Stomach (tissue), 9 donors: ENCODE data around the gene DUSP16. TPM values are rescaled to one million over a fixed set of nuclear protein-coding genes. Genes with fewer than 3 reads are reported as not detected.
"Not testable (repeated sequence)": the region's sequence is repeated elsewhere in the genome, so short reads cannot be mapped to it uniquely, and the experiment has no call there.

ENCODE experiments used
- DNase-seq, 2 donors: peaks; one replicate each; pipeline versions ENCODE4 v3.0.0 to v3.0.0-alpha.2; 2013 to 2019
- H3K27ac ChIP-seq, 5 donors: fragments of 200-600 bp in 4 of 5; sonication (generic) in 4 of 5; one replicate each; pipeline ENCODE4 v1.5.1; 2013 to 2019; ENCODE audit warnings: mild to moderate bottlenecking in 1 of 5, moderate library complexity in 1 of 5
- H3K27me3 ChIP-seq, 3 donors: fragments of 200-600 bp; sonication (generic); one replicate each; pipeline ENCODE4 v1.5.1; 2017 to 2019; ENCODE audit warnings: mixed run types in 1 of 3
- H3K36me3 ChIP-seq, 4 donors: fragments of 200-600 bp; sonication (generic); 1 replicate in 3 of 4; 2 replicates in 1 of 4; pipeline ENCODE4 v1.5.1; 2016 to 2019
- H3K4me1 ChIP-seq, 4 donors: fragments of 200-600 bp; sonication (generic); one replicate each; pipeline ENCODE4 v1.5.1; 2016 to 2019
- H3K4me3 ChIP-seq, 4 donors: fragments of 200-600 bp; sonication (generic) in 3 of 4; one replicate each; pipeline ENCODE4 v1.5.1; 2016 to 2019; ENCODE audit warnings: mild to moderate bottlenecking in 1 of 4
- H3K9me3 ChIP-seq, 4 donors: fragments of 200-600 bp; sonication (generic); one replicate each; pipeline ENCODE4 v1.5.1; 2016 to 2019
- CTCF ChIP-seq, 7 experiments: fragments of 450-650 bp in 4 of 7; fragments of 200-600 bp in 3 of 7; sonication (generic) in 3 of 7; IDR thresholded peaks; one replicate each; pipeline ENCODE4 v1.5.1; 2016 to 2019; ENCODE audit warnings: antibody characterized with exemption in 7 of 7, control low read depth in 2 of 7, mild to moderate bottlenecking in 1 of 7
- EP300 ChIP-seq: sonication (generic); formaldehyde crosslinking; IDR thresholded peaks from one replicate; pipeline ENCODE4 v1.6.1; 2017; ENCODE audit warnings: antibody characterized with exemption
- POLR2A ChIP-seq, 4 donors: fragments of 450-650 bp; IDR thresholded peaks; one replicate each; pipeline ENCODE4 v1.6.1; 2016; ENCODE audit warnings: antibody characterized with exemption in 4 of 4, control low read depth in 2 of 4, mild to moderate bottlenecking in 1 of 4, moderate library complexity in 1 of 4
- POLR2AphosphoS5 ChIP-seq, 3 donors: sonication (generic); formaldehyde crosslinking; IDR thresholded peaks; one replicate each; pipeline ENCODE4 v1.6.1; 2016; ENCODE audit warnings: antibody characterized with exemption in 3 of 3
- WGBS, 5 donors: extraction: QIAGEN DNeasy Blood & Tissue Kit in 3 of 5; methylation state at CpG; one replicate each; pipeline versions ENCODE4 v1.1.5 to v1.1.7; 2013 to 2018; 5-methylcytosine and 5-hydroxymethylcytosine counted together
- intact Hi-C: fragments of 100-400 bp; cut with DNase I; formaldehyde crosslinking; loops from one replicate; pipeline ENCODE4 v1.15.1; 2023; ENCODE audit warnings: low total_unique reads
- polyA plus RNA-seq, 3 donors: library from polyadenylated mRNA; stranded (reverse); fragments of 200-250 nt; gene quantifications; one replicate each; pipeline ENCODE4 v1.2.3, GENCODE V29; 2013
- total RNA-seq, 5 donors: library from RNA; depleted of rRNA; stranded (reverse); fragments of >200 nt; gene quantifications; one replicate each; pipeline versions ENCODE4 v1.1.0 to v1.2.3, GENCODE V29; 2014 to 2016
- donor health status: healthy with polysubstance abuse.
- donor health status: Bipolar disorder and iron deficiency.
- donor health status: healthy.

DUSP16 gene
- total and polyA plus RNA-seq, 8 donors, result 4.9 to 34.8 (median 22.6) TPM

GRCh38 chr12:12590961-12591360 is 28.3 kb upstream of the DUSP16 start:
- DNase-seq, result no peak
- no peaks in the 10 kb centered on the region for H3K4me1 ChIP-seq
- no peak for TF ChIP-seq EP300
- whole genome bisulfite sequencing, 5 donors, result 90 to 98% (median 95%) methylated on average over 6 of the region's 6 CpGs
- no peaks in the 10 kb centered on the region for H3K36me3 ChIP-seq
- no peak overlapping the region for H3K4me3 ChIP-seq
- no peak overlapping the region for H3K27ac ChIP-seq
- H3K27me3 ChIP-seq, result no peaks in the 10 kb centered on the region
- intact Hi-C loops, result no loop called here
- H3K9me3 ChIP-seq, result no peaks in the 10 kb centered on the region

GRCh38 chr12:12588436-12588835 is 25.8 kb upstream of the DUSP16 start:
- DNase-seq, H3K36me3 ChIP-seq, H3K4me1 ChIP-seq, H3K27ac ChIP-seq, H3K27me3 ChIP-seq, H3K4me3 ChIP-seq, intact Hi-C loops, H3K9me3 ChIP-seq: not testable (repeated sequence)
- 77 to 99% (median 93%) methylated on average over 3 of the region's 3 CpGs for WGBS, 5 donors

DNA sequence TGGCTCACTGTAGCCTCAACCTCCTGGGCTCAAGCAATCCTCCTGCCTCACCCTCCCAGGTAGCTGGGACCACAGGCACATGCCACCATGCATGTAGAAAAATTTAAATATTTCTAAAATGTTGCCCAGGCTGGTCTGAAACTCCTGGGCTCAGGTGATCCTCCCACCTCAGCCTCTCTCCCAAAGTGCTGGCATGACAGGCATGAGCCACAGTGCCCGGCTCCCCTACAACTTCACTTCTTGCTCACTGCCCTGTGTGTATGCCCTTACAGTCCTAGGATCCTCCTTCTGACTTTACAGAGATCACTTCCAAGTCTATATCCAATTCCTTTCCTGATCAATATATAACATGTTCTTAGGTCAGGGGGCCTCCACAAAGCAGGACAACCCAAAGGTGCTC is 25.2 kb upstream of the DUSP16 start:
- Histone ChIP-seq H3K27me3 (no peaks in the 10 kb centered on the region), H3K4me1 (peaks cover 0 to 8% (median 3%) of the 10 kb centered on the region in 4 donors), H3K36me3 (no peaks in the 10 kb centered on the region), H3K27ac (no peak overlapping the region), H3K9me3 (no peaks in the 10 kb centered on the region), H3K4me3 (no peak overlapping the region)
- DNase-seq, result no peak
- intact Hi-C loops, result no loop called here
- no peak for TF ChIP-seq POLR2AphosphoS5 (IDR thresholded peaks at IDR 0.05)
- WGBS, 5 donors, result 90 to 100% (median 96%) methylated on average over 1 of the region's 1 CpG

GRCh38 chr12:12586879-12587675 is 24.4 kb upstream of the DUSP16 start:
- no peaks in the 10 kb centered on the region for H3K9me3 ChIP-seq
- no peak overlapping the region for H3K27ac ChIP-seq
- H3K4me1 ChIP-seq, result peaks cover 0 to 8% (median 3%) of the 10 kb centered on the region in 4 donors
- TF ChIP-seq POLR2AphosphoS5 (IDR thresholded peaks at IDR 0.05) (no peak), EP300 (no peak), POLR2A (IDR thresholded peaks at IDR 0.05) (no peak), CTCF (IDR thresholded peaks at IDR 0.05) (no peak)
- peak in 1 of 2 donors; percentile 27 for DNase-seq
- no peak overlapping the region for H3K4me3 ChIP-seq
- 51 to 65% (median 56%) methylated on average over 8 of the region's 8 CpGs for WGBS, 5 donors
- intact Hi-C loops, result no loop called here
- H3K36me3 ChIP-seq, result no peaks in the 10 kb centered on the region
- no peaks in the 10 kb centered on the region for H3K27me3 ChIP-seq

DNA sequence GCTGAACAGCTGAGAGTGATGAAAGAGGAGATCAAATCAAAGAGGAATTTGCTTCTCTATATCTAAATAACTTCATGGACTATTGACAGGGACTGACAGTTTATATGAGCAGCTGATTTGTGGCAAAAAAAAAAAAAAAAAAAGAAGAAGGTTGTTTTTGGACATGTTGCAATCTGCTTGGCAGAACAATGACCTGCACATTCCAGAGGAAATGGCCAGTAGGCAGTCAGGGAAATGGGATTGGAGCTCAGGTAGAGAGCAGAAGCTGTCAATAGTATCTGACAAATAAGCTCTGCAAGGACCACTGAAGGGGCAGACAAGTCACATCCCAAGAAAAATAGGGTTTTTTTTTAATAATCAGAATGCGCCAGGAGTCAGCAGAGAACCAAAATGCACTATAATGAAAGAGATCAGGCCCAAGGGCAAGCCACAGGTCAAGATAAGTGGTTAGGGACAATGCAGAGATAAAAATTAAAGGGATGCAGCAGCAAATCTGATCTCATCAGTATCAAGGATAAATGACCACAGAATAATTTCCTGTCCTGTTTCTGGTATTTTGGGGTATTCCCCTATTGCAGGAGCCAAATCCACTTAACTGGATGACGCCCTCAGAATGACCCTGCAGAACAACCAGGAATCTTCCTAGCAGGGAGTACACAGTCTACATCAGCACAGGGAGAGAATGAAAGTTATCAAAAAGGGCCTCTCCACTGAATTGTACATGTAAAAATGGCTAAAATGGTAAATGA is 22.6 kb upstream of the DUSP16 start:
- intact Hi-C loops, result no loop called here
- Histone ChIP-seq H3K9me3 (no peaks in the 10 kb centered on the region), H3K27me3 (no peaks in the 10 kb centered on the region), H3K36me3 (no peaks in the 10 kb centered on the region), H3K4me1 (peaks cover 0 to 8% (median 3%) of the 10 kb centered on the region in 4 donors), H3K4me3 (no peak overlapping the region), H3K27ac (no peak overlapping the region)
- TF ChIP-seq CTCF (IDR thresholded peaks at IDR 0.05), result no peak
- TF ChIP-seq POLR2AphosphoS5 (IDR thresholded peaks at IDR 0.05), result no peak
- TF ChIP-seq EP300, result no peak
- TF ChIP-seq POLR2A (IDR thresholded peaks at IDR 0.05), result no peak
- no peak for DNase-seq
- WGBS, 5 donors, result 77 to 89% (median 88%) methylated on average over 2 of the region's 2 CpGs
